Testis (tissue), 5 donors: ENCODE results near the gene TRIM14. TPM values are rescaled to one million over a fixed set of nuclear protein-coding genes. Genes with fewer than 3 reads are reported as not detected.
A peak's percentile ranks its signal among the peaks of the same experiment; 100 is the strongest.

Source experiments
- DNase-seq: peaks from one replicate; pipeline ENCODE4 v3.0.0-alpha.2; 2019
- H3K27ac ChIP-seq, 2 donors: fragments of 200-600 bp; sonication (generic); one replicate each; pipeline ENCODE4 v1.5.1; 2019
- H3K27me3 ChIP-seq: fragments of 200-600 bp; sonication (generic); one replicate; pipeline ENCODE4 v1.5.1; 2019
- H3K36me3 ChIP-seq: fragments of 200-600 bp; sonication (generic); one replicate; pipeline ENCODE4 v1.5.1; 2017; ENCODE audit warnings: low read depth; ENCODE audit errors: missing control alignments
- H3K4me1 ChIP-seq: fragments of 200-600 bp; sonication (generic); one replicate; pipeline ENCODE4 v1.5.1; 2019
- H3K4me3 ChIP-seq, 2 donors: fragments of 200-600 bp; sonication (generic); one replicate each; pipeline ENCODE4 v1.5.1; 2017 to 2019
- H3K9me3 ChIP-seq: fragments of 200-600 bp; sonication (generic); one replicate; pipeline ENCODE4 v1.5.1; 2017
- POLR2A ChIP-seq: fragments of 450-650 bp; IDR thresholded peaks from one replicate; pipeline ENCODE4 v1.6.1; 2017; ENCODE audit warnings: antibody characterized with exemption, mild to moderate bottlenecking, moderate library complexity
- WGBS, 2 donors: methylation state at CpG; one replicate each; pipeline ENCODE4 v1.1.5; 2018; 5-methylcytosine and 5-hydroxymethylcytosine counted together
- intact Hi-C: fragments of 100-400 bp; cut with DNase I; formaldehyde crosslinking; loops from one replicate; pipeline ENCODE4 v1.15.1; 2023; ENCODE audit warnings: low total_unique reads
- long read RNA-seq, 2 donors: transcript quantifications; one replicate each; lab custom pipeline, GENCODE V29; 2026
- polyA plus RNA-seq: library from polyadenylated mRNA; stranded (reverse); fragments of 350-450 nt; fragmentation: Illumina TruSeq; extraction: RNeasy Lipid Tissue Mini Kit (QIAGEN cat#74804); gene quantifications from one replicate; pipeline ENCODE4 v1.2.3, GENCODE V29; 2014; ENCODE audit warnings: low read depth, low replicate concordance; ENCODE audit not compliant: insufficient read depth
- total RNA-seq, 2 donors: library from RNA; depleted of rRNA; stranded (reverse); fragments of >200 nt; gene quantifications; one replicate each; pipeline ENCODE4 v1.2.3, GENCODE V29; 2016
- TF ChIP-seq, protein P1 (sequence below), 3 experiments: fragments of 450-650 bp in 2 of 3; fragments of 200-600 bp in 1 of 3; sonication (generic) in 1 of 3; IDR thresholded peaks; one replicate each; pipeline ENCODE4 v1.5.1; 2016 to 2019; ENCODE audit warnings: antibody characterized with exemption in 3 of 3, mild to moderate bottlenecking in 2 of 3, moderate library complexity in 1 of 3

TRIM14 gene, protein sequence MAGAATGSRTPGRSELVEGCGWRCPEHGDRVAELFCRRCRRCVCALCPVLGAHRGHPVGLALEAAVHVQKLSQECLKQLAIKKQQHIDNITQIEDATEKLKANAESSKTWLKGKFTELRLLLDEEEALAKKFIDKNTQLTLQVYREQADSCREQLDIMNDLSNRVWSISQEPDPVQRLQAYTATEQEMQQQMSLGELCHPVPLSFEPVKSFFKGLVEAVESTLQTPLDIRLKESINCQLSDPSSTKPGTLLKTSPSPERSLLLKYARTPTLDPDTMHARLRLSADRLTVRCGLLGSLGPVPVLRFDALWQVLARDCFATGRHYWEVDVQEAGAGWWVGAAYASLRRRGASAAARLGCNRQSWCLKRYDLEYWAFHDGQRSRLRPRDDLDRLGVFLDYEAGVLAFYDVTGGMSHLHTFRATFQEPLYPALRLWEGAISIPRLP
- total RNA-seq (10 to 100 TPM; 19.6 to 21.3 TPM), polyA plus RNA-seq (17.3 TPM)
- long read RNA-seq, donor 1, full-length matches to known transcripts, result 1 of 1 reads
- long read RNA-seq, donor 1, partial matches to known transcripts, result 0 of 1 reads
- long read RNA-seq, donor 1, other reads (novel, unspliced or antisense), result 0 of 1 reads
- long read RNA-seq, donor 2, full-length matches to known transcripts, result 1 of 1 reads
- long read RNA-seq, donor 2, partial matches to known transcripts, result 0 of 1 reads
- long read RNA-seq, donor 2, other reads (novel, unspliced or antisense), result 0 of 1 reads

DNA sequence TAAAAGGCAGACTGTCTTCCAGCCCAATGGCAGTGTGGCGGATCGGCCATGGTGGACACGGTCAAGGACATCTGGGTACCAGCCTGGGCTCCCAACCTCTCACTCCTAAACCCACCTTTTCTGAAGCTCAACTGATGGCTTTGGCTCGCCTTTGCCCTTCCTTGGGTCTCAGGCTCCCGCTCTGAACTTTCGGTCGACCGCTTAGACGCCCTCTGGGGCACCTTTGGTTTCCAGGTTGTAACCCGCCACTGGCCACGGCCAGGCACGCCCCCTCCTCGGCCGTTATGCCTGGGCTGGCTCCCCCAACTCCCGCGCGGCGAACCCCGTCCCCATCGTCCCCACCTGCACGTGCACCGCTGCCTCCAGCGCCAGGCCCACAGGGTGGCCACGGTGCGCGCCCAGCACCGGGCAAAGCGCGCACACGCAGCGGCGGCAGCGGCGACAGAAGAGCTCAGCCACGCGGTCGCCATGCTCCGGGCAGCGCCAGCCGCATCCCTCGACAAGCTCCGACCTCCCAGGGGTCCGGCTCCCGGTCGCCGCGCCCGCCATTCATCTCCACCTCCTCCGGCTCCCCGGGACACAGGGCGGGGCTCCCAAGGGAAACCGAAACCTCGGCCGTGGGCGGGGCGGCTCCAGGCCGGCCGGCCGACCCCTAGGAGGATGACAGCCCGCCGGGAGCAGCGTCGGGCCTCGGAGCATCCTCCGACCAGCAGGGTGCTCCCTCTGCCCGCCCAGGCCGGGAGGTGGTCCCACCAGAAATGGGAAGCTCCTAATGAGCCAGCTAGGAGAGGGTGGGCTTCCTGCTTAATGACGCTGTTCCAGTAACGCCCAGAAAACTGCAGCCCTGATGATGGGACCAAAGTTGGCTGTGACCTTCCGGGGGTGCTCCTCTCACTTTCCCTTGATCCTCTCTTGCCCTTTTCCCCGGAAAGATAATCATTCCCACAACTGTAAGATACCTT is at the start of gene TRIM14:
TSS of gene TRIM14 (minus strand) at position 583 of the 962 bp plus-strand sequence. CDS start at position 549, 34 bp downstream.
- intact Hi-C loops, result no loop called here
- H3K4me1 ChIP-seq, result peaks cover 4% of the 10 kb centered on the region
- no peaks in the 10 kb centered on the region for H3K27me3 ChIP-seq
- WGBS, 2 donors, result 5 to 11% methylated on average over 27 to 51 of the region's 71 CpGs
- TF ChIP-seq, protein P1, sequence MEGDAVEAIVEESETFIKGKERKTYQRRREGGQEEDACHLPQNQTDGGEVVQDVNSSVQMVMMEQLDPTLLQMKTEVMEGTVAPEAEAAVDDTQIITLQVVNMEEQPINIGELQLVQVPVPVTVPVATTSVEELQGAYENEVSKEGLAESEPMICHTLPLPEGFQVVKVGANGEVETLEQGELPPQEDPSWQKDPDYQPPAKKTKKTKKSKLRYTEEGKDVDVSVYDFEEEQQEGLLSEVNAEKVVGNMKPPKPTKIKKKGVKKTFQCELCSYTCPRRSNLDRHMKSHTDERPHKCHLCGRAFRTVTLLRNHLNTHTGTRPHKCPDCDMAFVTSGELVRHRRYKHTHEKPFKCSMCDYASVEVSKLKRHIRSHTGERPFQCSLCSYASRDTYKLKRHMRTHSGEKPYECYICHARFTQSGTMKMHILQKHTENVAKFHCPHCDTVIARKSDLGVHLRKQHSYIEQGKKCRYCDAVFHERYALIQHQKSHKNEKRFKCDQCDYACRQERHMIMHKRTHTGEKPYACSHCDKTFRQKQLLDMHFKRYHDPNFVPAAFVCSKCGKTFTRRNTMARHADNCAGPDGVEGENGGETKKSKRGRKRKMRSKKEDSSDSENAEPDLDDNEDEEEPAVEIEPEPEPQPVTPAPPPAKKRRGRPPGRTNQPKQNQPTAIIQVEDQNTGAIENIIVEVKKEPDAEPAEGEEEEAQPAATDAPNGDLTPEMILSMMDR (IDR thresholded peaks at IDR 0.05), result no peak
- H3K27ac ChIP-seq, result peak within 1 kb of the TSS; percentile 34 to 50
- H3K36me3 ChIP-seq, result no peaks in the 10 kb centered on the region
- H3K4me3 ChIP-seq, result peak within 1 kb of the TSS; percentile 65 to 68
- peak; percentile 41 for DNase-seq
- H3K9me3 ChIP-seq, result no peaks in the 10 kb centered on the region

DNA sequence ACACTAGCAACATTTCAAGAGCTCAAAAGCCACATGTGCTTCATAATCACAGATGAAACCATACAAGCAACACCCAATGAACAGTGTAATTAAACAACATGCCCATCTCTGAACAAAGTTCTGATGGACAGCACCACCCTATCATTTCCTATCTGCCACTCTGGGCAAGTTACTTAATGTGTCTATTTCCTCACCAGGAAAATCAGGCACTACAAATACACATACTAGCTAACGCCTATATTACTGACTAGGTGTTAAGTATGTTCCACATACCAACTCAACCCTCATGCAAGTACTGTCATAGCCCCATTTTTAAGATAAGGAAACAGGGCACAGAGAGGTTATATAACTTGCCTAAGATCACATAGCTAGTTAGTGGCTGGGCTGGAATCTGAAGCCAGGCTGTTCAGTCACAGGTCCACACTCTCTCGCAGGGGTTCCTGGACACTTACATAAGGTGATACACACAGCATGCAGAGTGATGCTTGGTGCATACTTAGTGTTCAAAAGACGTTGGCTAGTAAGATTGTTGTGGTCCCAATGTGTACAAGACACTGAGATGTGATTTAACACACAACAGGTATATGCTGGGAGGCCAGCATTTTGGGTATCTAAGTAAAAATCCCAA is 49.2 kb upstream of the TRIM14 start:
- no peak for DNase-seq
- H3K27ac ChIP-seq, result no peak overlapping the region

DNA sequence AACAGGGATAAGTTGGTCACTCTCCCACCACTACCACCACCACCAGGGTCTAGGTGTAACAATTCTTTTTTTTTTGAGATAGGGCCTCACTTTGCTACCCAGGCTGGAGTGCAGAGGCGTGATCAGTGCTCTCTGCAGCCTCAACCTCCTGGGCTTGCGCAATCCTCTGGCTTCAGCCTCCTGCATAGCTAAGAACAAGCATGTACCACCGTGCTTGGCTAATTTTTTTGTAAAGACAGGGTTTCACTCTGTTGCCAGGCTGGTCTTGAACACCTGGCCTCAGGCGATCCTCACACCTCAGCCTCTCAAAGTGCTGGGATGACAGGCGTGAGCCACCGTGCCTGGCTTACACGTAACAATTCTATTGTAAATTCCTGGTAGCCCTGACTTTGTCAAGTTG is 45.9 kb upstream of the TRIM14 start:
- Histone ChIP-seq H3K4me3 (no peak overlapping the region), H3K27me3 (no peaks in the 10 kb centered on the region), H3K27ac (no peak overlapping the region), H3K4me1 (peaks cover 26% of the 10 kb centered on the region), H3K36me3 (no peaks in the 10 kb centered on the region), H3K9me3 (no peaks in the 10 kb centered on the region)
- no peak for DNase-seq
- no peak for TF ChIP-seq POLR2A
- TF ChIP-seq, protein P1 (IDR thresholded peaks at IDR 0.05), result no peak
- WGBS, 2 donors, result 77 to 91% methylated on average over 7 of the region's 7 CpGs
- intact Hi-C loops, result no loop called here

More for the DNA sequence above, 49.2 kb upstream of the TRIM14 start:
- intact Hi-C loops, result no loop called here
- peaks cover 45% of the 10 kb centered on the region for H3K4me1 ChIP-seq
- no peaks in the 10 kb centered on the region for H3K36me3 ChIP-seq
- WGBS, 2 donors, result 56 to 58% methylated on average over 3 of the region's 3 CpGs
- H3K27me3 ChIP-seq, result no peaks in the 10 kb centered on the region
- no peak overlapping the region for H3K4me3 ChIP-seq
- no peak for TF ChIP-seq POLR2A
- TF ChIP-seq, protein P1 (IDR thresholded peaks at IDR 0.05), result no peak
- no peaks in the 10 kb centered on the region for H3K9me3 ChIP-seq

DNA sequence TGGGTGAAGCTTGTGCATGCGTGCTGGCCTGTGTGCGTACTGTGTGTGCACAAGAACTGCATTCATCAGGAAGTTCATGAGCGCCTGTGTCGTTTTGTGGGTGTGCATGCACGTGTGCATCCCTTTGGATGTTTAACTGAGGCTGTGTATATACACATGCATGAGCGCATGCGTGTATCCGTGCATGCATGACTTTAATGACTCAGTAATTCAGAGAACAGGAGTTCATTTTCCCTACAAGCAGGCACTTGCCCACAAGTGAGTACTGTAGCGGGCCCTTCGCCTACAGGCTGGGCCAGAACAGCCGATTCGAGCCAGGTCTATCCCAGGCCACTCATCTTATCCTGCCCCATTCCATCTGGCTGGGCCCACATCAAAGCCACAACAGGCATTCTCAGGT is 43.6 kb upstream of the TRIM14 start:
- Histone ChIP-seq H3K36me3 (no peaks in the 10 kb centered on the region), H3K27me3 (no peaks in the 10 kb centered on the region), H3K4me1 (peaks cover 12% of the 10 kb centered on the region), H3K9me3 (no peaks in the 10 kb centered on the region), H3K4me3 (no peak overlapping the region), H3K27ac (no peak overlapping the region)
- intact Hi-C loops, result no loop called here
- TF ChIP-seq, protein P1 (IDR thresholded peaks at IDR 0.05), result no peak
- no peak for TF ChIP-seq POLR2A
- DNase-seq, result no peak
- WGBS, 2 donors, result 96% methylated on average over 12 of the region's 12 CpGs
